ENCODE data around the gene RALGDS. TPM values are rescaled to one million over a fixed set of nuclear protein-coding genes. Genes with fewer than 3 reads are reported as not detected.

RALGDS gene
- total and polyA plus RNA-seq, 2 of the 13 experiments (the other 11 are each of a cell fraction or from before 2014, with no cell fraction given), result 12.9 to 25.5 TPM

- TF ChIP-seq CCAR2 (optimal IDR thresholded peaks at IDR 0.05; ENCODE audit: low read depth, low read length), result no peak
- TF ChIP-seq AGO1 (IDR thresholded peaks at IDR 0.05; ENCODE audit: low read depth, low read length, poor library complexity, severe bottlenecking), result peak; percentile 27
- TF ChIP-seq ZNF772 (CRISPR knock-in tag; IDR thresholded peaks at IDR 0.05), result peak; percentile 75; the same call in 1 of the 2 replicates
- TF ChIP-seq HIC2 (CRISPR knock-in tag; IDR thresholded peaks at IDR 0.05; ENCODE audit: low read depth), result peak; percentile 45; the same call in 1 of the 2 replicates
- peak; percentile 42 for TF ChIP-seq SAP130 (CRISPR knock-in tag; IDR thresholded peaks at IDR 0.05; ENCODE audit: low read depth)
- no peak for TF ChIP-seq FOXO4 (CRISPR knock-in tag; conservative IDR thresholded peaks at IDR 0.05)
- no peak for TF ChIP-seq ZBTB20 (CRISPR knock-in tag; IDR thresholded peaks at IDR 0.05; ENCODE audit: borderline replicate concordance, low read depth)
- no peak for TF ChIP-seq NCOA1 (CRISPR knock-in tag; IDR thresholded peaks at IDR 0.05)
- no peak for TF ChIP-seq REPIN1 (CRISPR knock-in tag; IDR thresholded peaks at IDR 0.05; ENCODE audit: borderline replicate concordance, low read depth)
- TF ChIP-seq RXRA (CRISPR knock-in tag; IDR thresholded peaks at IDR 0.05), result peak; percentile 29; the same call in 1 of the 2 replicates
- no peak for TF ChIP-seq SNAPC4 (CRISPR knock-in tag; IDR thresholded peaks at IDR 0.05)
- TF ChIP-seq GTF3A (CRISPR knock-in tag; conservative IDR thresholded peaks at IDR 0.05), result no peak
- TF ChIP-seq ZNF550 (CRISPR knock-in tag; IDR thresholded peaks at IDR 0.05; ENCODE audit: borderline replicate concordance), result no peak
- TF ChIP-seq ZNF605 (CRISPR knock-in tag; IDR thresholded peaks at IDR 0.05), result peak; percentile 25; the same call in 1 of the 2 replicates
- 0 out of 2 replicates have a peak, but pooled peaks have one; percentile 17 for TF ChIP-seq KMT2A (CRISPR knock-in tag; IDR thresholded peaks at IDR 0.05)
- TF ChIP-seq IKZF4 (CRISPR knock-in tag; IDR thresholded peaks at IDR 0.05; ENCODE audit: borderline replicate concordance, low read depth, not compliant biosample characterization), result peak; percentile 4
- no peak for TF ChIP-seq ZNF431 (CRISPR knock-in tag; IDR thresholded peaks at IDR 0.05; ENCODE audit: borderline replicate concordance, low read depth)
- TF ChIP-seq CTCF (CRISPR knock-in tag; IDR thresholded peaks at IDR 0.05), result peak; percentile 7; the same call in 1 of the 2 replicates
Measured at GRCh38 chr9:133148199-133149129, 27.4 kb upstream of the RALGDS start (continued).
